ENCODE measurements around the gene EIF1AX. TPM values are rescaled to one million over a fixed set of nuclear protein-coding genes. Genes with fewer than 3 reads are reported as not detected.
"Not testable (repeated sequence)": the region's sequence is repeated elsewhere in the genome, so short reads cannot be mapped to it uniquely, and the experiment has no call there.

EIF1AX gene
- total RNA-seq, 1 donor from 2014 or later: 59.4 TPM

GRCh38 chrX:20127440-20127839 lies 14.2 kb downstream of the EIF1AX start:
- intact Hi-C loops (cut with DNase I); H3K4me1 ChIP-seq; DNase-seq; H3K27me3 ChIP-seq; H3K9me3 ChIP-seq; H3K4me3 ChIP-seq; H3K27ac ChIP-seq: not testable (repeated sequence)
- peak; percentile 51 for ATAC-seq
- peaks cover 30% of the 10 kb centered on the region for H3K36me3 ChIP-seq
- TF ChIP-seq CTCF (IDR thresholded peaks at IDR 0.05): peak; percentile 27

DNA sequence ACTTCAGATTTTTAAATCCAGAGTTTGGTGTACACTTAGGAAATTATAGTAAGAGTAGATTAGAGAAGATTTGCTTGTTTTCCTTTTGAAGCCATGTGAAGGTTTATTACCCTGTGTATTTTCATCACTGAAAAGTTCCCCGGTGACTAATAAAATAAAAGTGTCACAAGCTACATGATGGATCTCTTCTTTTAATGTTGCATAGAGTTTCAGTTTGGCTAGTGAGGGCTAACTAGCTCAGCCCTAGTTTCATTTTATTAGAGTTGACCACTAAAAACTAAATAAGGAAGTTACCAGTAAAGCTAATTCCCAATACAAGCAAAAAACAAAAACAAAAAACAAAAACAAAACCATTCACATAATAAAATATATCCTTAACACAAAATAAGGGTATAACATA lies 14.8 kb downstream of the EIF1AX start:
- intact Hi-C loops (cut with DNase I); ATAC-seq; H3K9me3 ChIP-seq; DNase-seq; H3K4me3 ChIP-seq; H3K27ac ChIP-seq; H3K27me3 ChIP-seq; H3K4me1 ChIP-seq: not testable (repeated sequence)
- H3K36me3 ChIP-seq: peaks cover 24% of the 10 kb centered on the region

GRCh38 chrX:20124964-20125363 lies 16.7 kb downstream of the EIF1AX start:
- no peak for TF ChIP-seq CTCF (IDR thresholded peaks at IDR 0.05)
- no peak overlapping the region for H3K27ac ChIP-seq
- no peaks in the 10 kb centered on the region for H3K27me3 ChIP-seq
- H3K4me3 ChIP-seq: no peak overlapping the region
- DNase-seq: no peak
- no peaks in the 10 kb centered on the region for H3K4me1 ChIP-seq
- peaks cover 9% of the 10 kb centered on the region for H3K36me3 ChIP-seq
- intact Hi-C loops (cut with DNase I): no loop called here
- H3K9me3 ChIP-seq: no peaks in the 10 kb centered on the region
- ATAC-seq: no peak

DNA sequence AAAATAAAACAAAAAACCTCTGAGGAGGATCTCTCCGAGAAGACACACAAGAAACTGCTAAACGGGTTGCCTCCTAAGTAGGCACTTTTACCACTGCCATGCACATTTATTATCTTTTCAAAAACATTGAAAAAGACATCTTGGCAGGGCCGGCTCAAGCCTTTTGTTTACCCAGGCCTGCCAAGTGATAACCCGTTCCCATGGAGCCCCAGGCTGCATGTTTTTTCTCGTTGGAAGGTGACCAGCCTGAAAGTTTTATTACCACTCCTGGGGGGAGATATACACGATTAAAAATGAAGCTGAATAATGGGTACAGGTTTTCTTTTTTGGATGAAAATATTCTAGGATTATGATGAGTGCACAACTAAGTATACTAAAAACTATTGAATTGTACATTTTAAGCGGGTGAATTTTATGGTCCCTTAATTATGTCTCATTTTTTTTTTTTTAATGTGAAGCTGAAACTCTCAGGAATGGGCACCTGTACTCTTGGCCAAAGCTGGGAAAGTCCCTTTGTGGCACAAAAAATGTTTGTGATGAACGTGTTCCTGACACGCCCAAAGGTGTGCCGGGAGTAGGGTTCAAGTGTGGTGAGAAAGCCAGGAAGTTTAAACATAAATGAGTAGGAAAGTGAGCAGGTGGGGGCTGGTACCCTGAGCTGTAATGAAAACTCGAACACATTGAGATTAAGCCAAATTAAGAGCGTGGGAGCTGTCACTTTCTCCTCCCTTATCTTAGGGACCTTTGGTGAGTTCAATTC lies 23.4 kb downstream of the EIF1AX start:
- no peak for DNase-seq
- H3K27me3 ChIP-seq: peaks cover 16% of the 10 kb centered on the region
- no peaks in the 10 kb centered on the region for H3K36me3 ChIP-seq
- no peaks in the 10 kb centered on the region for H3K9me3 ChIP-seq
- no peaks in the 10 kb centered on the region for H3K4me1 ChIP-seq
- H3K4me3 ChIP-seq: no peak overlapping the region
- ATAC-seq: peak; percentile 27
- no peak overlapping the region for H3K27ac ChIP-seq
- intact Hi-C loops (cut with DNase I): no loop called here
- TF ChIP-seq CTCF (IDR thresholded peaks at IDR 0.05): no peak

DNA sequence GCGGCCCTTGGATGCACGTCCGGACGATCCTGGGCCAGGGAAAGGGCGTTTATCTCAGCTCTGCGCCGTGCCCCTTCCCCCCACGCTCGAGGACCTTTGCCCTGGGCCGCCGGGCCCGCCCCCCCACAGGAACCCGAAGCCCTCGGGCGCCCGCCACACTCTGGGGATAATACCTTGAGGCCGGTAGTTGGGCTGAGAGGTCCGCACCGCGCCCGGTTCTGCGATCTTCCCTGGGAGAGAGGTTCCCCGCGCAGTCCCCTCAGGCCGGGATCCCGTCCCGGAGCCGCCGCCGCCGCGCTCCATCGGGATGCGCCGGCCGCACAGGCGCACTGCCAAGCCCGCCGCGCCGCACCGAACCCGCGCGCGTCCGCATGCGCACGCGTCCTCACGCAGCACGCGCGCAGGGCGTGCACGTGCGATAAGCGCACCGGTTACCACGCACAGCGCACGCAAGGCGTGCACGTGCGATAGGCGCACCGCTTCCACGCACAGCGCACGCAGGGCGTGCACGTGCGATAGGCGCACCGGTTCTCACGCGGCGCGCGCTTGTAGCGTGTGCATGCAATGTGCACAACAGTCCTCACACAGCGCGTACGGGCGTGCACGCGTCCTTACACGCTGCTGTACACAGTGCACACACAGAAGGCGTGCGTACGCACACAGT lies 24.9 kb downstream of the EIF1AX start, which contains the start of gene MAP7D2:
Gene MAP7D2, minus strand, starts transcription at position 331 of the 664 bp plus-strand sequence. Its CDS starts 28 bp downstream, at position 303.
- Histone ChIP-seq H3K36me3 (no peaks in the 10 kb centered on the region), H3K27ac (no peak within 1 kb of the TSS), H3K4me1 (no peaks in the 10 kb centered on the region), H3K27me3 (peaks cover 16% of the 10 kb centered on the region), H3K9me3 (no peaks in the 10 kb centered on the region), H3K4me3 (peak within 1 kb of the TSS; percentile 16)
- intact Hi-C loops (cut with DNase I): no loop called here
- no peak for DNase-seq
- ATAC-seq: no peak
- TF ChIP-seq CTCF (IDR thresholded peaks at IDR 0.05): no peak

DNA sequence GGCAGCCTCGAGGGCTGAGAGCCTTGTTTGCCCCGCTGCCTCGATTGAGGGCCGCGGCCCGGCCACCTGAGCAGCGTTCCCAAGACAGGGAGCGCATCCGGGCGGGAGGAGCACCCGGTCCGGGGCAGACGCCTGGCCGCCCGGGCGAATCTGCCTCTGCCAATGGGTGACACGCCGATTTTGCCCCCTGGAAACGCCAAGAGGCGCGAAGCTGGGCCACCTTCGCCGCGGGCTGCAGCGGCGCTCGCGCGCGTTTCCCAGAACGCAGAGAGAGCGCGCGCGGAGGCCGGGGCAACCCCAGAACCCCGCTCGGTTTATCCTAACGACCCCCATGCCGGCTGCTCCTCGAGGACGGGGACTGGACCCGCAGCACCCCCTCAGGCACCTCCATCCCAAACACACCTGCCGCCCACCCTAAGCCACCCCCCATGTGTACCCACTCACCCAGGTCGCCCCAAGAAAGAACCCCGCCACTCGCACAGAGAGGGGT lies 25.5 kb downstream of the EIF1AX start:
- intact Hi-C loops (cut with DNase I): no loop called here
- no peak for TF ChIP-seq CTCF (IDR thresholded peaks at IDR 0.05)
- no peak for ATAC-seq
- Histone ChIP-seq H3K36me3 (no peaks in the 10 kb centered on the region), H3K9me3 (no peaks in the 10 kb centered on the region), H3K4me3 (peak overlapping the region; percentile 16), H3K27me3 (peaks cover 16% of the 10 kb centered on the region), H3K4me1 (no peaks in the 10 kb centered on the region), H3K27ac (no peak overlapping the region)
- DNase-seq: no peak
